Fibroblast of the aortic adventitia (primary cell): Measurements from ENCODE around the gene OBSCN. TPM values are rescaled to one million over a fixed set of nuclear protein-coding genes. Genes with fewer than 3 reads are reported as not detected.

Experiments used
- DNase-seq: peaks from one replicate; pipeline ENCODE4 v3.0.0-alpha.2; 2010; ENCODE audit warnings: low read depth
- H3K4me3 ChIP-seq: 2 replicates; pipeline ENCODE4 v1.5.1; 2011; ENCODE audit warnings: low read depth, mild to moderate bottlenecking, control low read depth, low read length, moderate library complexity
- CTCF ChIP-seq: IDR thresholded peaks from 2 replicates; pipeline ENCODE4 v1.5.1; 2011; ENCODE audit warnings: mild to moderate bottlenecking, low read length, control low read depth, inconsistent platforms; ENCODE audit not compliant: insufficient read depth
- total RNA-seq: library from RNA; depleted of rRNA; stranded (reverse); fragments of >200 nt; gene quantifications from 2 replicates; pipeline ENCODE4 v1.2.3, GENCODE V29; 2012; ENCODE audit warnings: low replicate concordance

Gene OBSCN
- total RNA-seq, 1 donor: 0.99 TPM

GRCh38 chr1:228347181-228347580, 139.3 kb downstream of the OBSCN start:
- H3K4me3 ChIP-seq: no peak overlapping the region
- no peak for DNase-seq
- TF ChIP-seq CTCF: no peak

DNA sequence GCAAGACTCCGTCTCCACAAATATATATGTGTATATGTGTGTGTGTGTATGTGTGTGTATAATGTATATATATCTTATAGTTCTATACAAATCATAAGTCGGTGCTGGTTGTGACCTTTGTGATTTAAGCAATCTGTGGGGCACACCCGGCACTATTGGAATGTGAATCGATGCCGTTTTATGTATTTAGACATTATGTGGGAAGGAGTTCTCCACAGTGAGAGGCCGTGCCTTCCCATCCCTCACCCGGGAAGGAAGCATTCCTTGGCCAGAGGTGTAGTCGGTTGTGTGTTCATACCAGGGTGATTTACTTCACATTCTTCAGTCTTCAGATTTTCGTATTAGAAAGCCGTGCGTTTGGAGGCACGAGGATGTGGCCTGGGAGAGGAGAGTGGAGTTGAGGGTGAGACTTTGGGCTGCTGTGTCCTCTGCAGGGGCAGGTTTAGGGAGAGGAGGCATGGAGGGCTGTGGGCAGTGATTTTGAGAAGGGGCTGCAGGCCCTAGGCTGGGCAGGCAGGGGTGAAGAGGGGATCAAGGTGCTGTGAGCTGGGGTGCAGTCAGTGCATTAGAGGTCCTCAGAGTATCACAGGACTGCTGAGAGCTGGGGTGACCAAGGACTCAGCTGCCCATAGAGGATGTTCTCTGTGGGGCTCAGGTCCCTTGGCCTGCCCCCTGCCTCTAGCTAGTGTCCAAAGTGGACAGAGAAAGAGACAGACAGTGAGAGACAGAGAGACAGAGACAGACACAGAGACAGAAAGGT, 141.0 kb downstream of the OBSCN start:
- TF ChIP-seq CTCF: no peak
- no peak for DNase-seq
- H3K4me3 ChIP-seq: no peak overlapping the region

- TF ChIP-seq CTCF: no peak
- DNase-seq: no peak
- no peak overlapping the region for H3K4me3 ChIP-seq
Measured at GRCh38 chr1:228349701-228350171, 141.9 kb downstream of the OBSCN start.

GRCh38 chr1:228350179-228350742, 142.4 kb downstream of the OBSCN start:
- no peak for DNase-seq
- no peak for TF ChIP-seq CTCF
- H3K4me3 ChIP-seq: no peak overlapping the region

- no peak overlapping the region for H3K4me3 ChIP-seq
- DNase-seq: no peak
- TF ChIP-seq CTCF: no peak
Measured at GRCh38 chr1:228350831-228351781, 143.3 kb downstream of the OBSCN start.

GRCh38 chr1:228351850-228352249, 144.0 kb downstream of the OBSCN start:
- no peak overlapping the region for H3K4me3 ChIP-seq
- no peak for TF ChIP-seq CTCF
- DNase-seq: no peak
